GM15510 (cell line): ENCODE data around the gene TRIB2.

Experiments used
- POLR2A ChIP-seq: IDR thresholded peaks from 3 replicates; pipeline ENCODE4 v1.6.1; 2011; ENCODE audit warnings: borderline replicate concordance; ENCODE audit not compliant: insufficient read length; ENCODE audit errors: extremely low read depth

TRIB2 gene

GRCh38 chr2:12737738-12738485 is 21.2 kb downstream of the TRIB2 start:
- TF ChIP-seq POLR2A = no peak

GRCh38 chr2:12739721-12740254 is 23.1 kb downstream of the TRIB2 start:
- no peak for TF ChIP-seq POLR2A

- TF ChIP-seq POLR2A = no peak
Observed at GRCh38 chr2:12741380-12741779, 24.6 kb downstream of the TRIB2 start.

GRCh38 chr2:12742891-12743290 is 26.2 kb downstream of the TRIB2 start:
- TF ChIP-seq POLR2A = no peak

GRCh38 chr2:12750166-12750905 is 33.6 kb downstream of the TRIB2 start:
- no peak for TF ChIP-seq POLR2A

- TF ChIP-seq POLR2A = no peak
Observed at GRCh38 chr2:12754643-12755042, 37.9 kb downstream of the TRIB2 start.

- no peak for TF ChIP-seq POLR2A
Observed at GRCh38 chr2:12755384-12755783, 38.6 kb downstream of the TRIB2 start.

- TF ChIP-seq POLR2A = no peak
Observed at GRCh38 chr2:12759248-12759647, 42.5 kb downstream of the TRIB2 start.

- no peak for TF ChIP-seq POLR2A
Observed at GRCh38 chr2:12761104-12761503, 44.4 kb downstream of the TRIB2 start.

- TF ChIP-seq POLR2A = no peak
Observed at GRCh38 chr2:12762337-12762736, 45.6 kb downstream of the TRIB2 start.

GRCh38 chr2:12762976-12763375 is 46.2 kb downstream of the TRIB2 start:
- no peak for TF ChIP-seq POLR2A

GRCh38 chr2:12763486-12763885 is 46.8 kb downstream of the TRIB2 start:
- no peak for TF ChIP-seq POLR2A

GRCh38 chr2:12764075-12764730 is 47.5 kb downstream of the TRIB2 start:
- no peak for TF ChIP-seq POLR2A

GRCh38 chr2:12764849-12765605 is 48.3 kb downstream of the TRIB2 start:
- no peak for TF ChIP-seq POLR2A
